HG02970 (cell line): ENCODE data around the gene HTT-AS.
"Not testable (repeated sequence)": the region's sequence is repeated elsewhere in the genome, so short reads cannot be mapped to it uniquely, and the experiment has no call there.

ENCODE experiments used
- ATAC-seq: cut with Tn5 transposase; IDR thresholded peaks from one replicate; pipeline ENCODE4 v1.9.1; 2021; ENCODE audit warnings: mild to moderate bottlenecking, moderate library complexity, moderate number of reproducible peaks; ENCODE audit not compliant: unreplicated experiment, low FRiP score

The HTT-AS gene

GRCh38 chr4:3059943-3060342 is 14.4 kb downstream of the HTT-AS start:
- no peak for ATAC-seq

- ATAC-seq: no peak
Observed at GRCh38 chr4:3054169-3054759, 20.1 kb downstream of the HTT-AS start.

- not testable (repeated sequence) for ATAC-seq
Observed at GRCh38 chr4:3051141-3051897, 23.0 kb downstream of the HTT-AS start.

GRCh38 chr4:3047464-3048286 is 26.7 kb downstream of the HTT-AS start:
- peak; percentile 86 for ATAC-seq

GRCh38 chr4:3046623-3047022 is 27.7 kb downstream of the HTT-AS start:
- no peak for ATAC-seq

- ATAC-seq: no peak
Observed at GRCh38 chr4:3046162-3046561, 28.2 kb downstream of the HTT-AS start.

GRCh38 chr4:3044870-3045819 is 29.2 kb downstream of the HTT-AS start:
- no peak for ATAC-seq

GRCh38 chr4:3043282-3044020 is 30.9 kb downstream of the HTT-AS start:
- no peak for ATAC-seq

- no peak for ATAC-seq
Observed at GRCh38 chr4:3042226-3042625, 32.1 kb downstream of the HTT-AS start.

GRCh38 chr4:3041192-3042142 is 32.9 kb downstream of the HTT-AS start:
- ATAC-seq: no peak

- ATAC-seq: no peak
Observed at GRCh38 chr4:3040452-3041191, 33.7 kb downstream of the HTT-AS start.

- no peak for ATAC-seq
Observed at GRCh38 chr4:3039706-3040366, 34.5 kb downstream of the HTT-AS start.

GRCh38 chr4:3037957-3038461 is 36.3 kb downstream of the HTT-AS start:
- ATAC-seq: no peak

- no peak for ATAC-seq
Observed at GRCh38 chr4:3036131-3036952, 38.0 kb downstream of the HTT-AS start.

- ATAC-seq: no peak
Observed at GRCh38 chr4:3035674-3036073, 38.7 kb downstream of the HTT-AS start.

GRCh38 chr4:3035249-3035648 is 39.1 kb downstream of the HTT-AS start:
- no peak for ATAC-seq
